Adrenal gland (tissue), 12 donors: ENCODE data around the gene FBXO28. TPM values are rescaled to one million over a fixed set of nuclear protein-coding genes. Genes with fewer than 3 reads are reported as not detected.

Experiments
- DNase-seq, 7 donors: peaks; one replicate each; pipeline ENCODE4 v3.0.0-alpha.2; 2019 to 2020
- H3K27ac ChIP-seq, 5 donors: fragments of 200-600 bp; sonication (generic) in 4 of 5; 1 replicate in 3 of 5; 2 replicates in 2 of 5; pipeline versions ENCODE4 v1.5.1 to v1.8.0; 2016 to 2020; ENCODE audit warnings: mild to moderate bottlenecking in 1 of 5
- H3K27me3 ChIP-seq: fragments of 200-600 bp; 2 replicates; pipeline ENCODE4 v1.8.0; 2021
- H3K36me3 ChIP-seq, 2 donors: fragments of 200-600 bp; replicated peaks in 1 of 2; 1 replicate in 1 of 2; 2 replicates in 1 of 2; pipeline versions ENCODE4 v1.5.1 to v1.8.0; 2018 to 2022
- H3K4me1 ChIP-seq, 2 donors: fragments of 200-600 bp; replicated peaks in 1 of 2; 1 replicate in 1 of 2; 2 replicates in 1 of 2; pipeline versions ENCODE4 v1.5.1 to v1.8.0; 2018 to 2021
- H3K4me3 ChIP-seq, 4 donors: fragments of 200-600 bp; sonication (generic) in 3 of 4; one replicate each; pipeline ENCODE4 v1.5.1; 2016 to 2018
- H3K9me3 ChIP-seq, 3 donors: fragments of 200-600 bp; sonication (generic) in 1 of 3; replicated peaks in 1 of 3; 1 replicate in 2 of 3; 2 replicates in 1 of 3; pipeline versions ENCODE4 v1.5.1 to v1.8.0; 2016 to 2021
- POLR2A ChIP-seq, 2 donors: fragments of 450-650 bp; IDR thresholded peaks; one replicate each; pipeline ENCODE4 v1.6.1; 2017; ENCODE audit warnings: antibody characterized with exemption in 2 of 2, mild to moderate bottlenecking in 2 of 2, moderate library complexity in 1 of 2
- WGBS, 4 donors: extraction: QIAGEN DNeasy Blood & Tissue Kit in 2 of 4; methylation state at CpG; one replicate each; pipeline versions ENCODE4 v1.1.5 to v1.1.7; 2013 to 2017; 5-methylcytosine and 5-hydroxymethylcytosine counted together
- intact Hi-C, 2 donors: fragments of 100-400 bp; cut with DNase I; formaldehyde crosslinking; loops; one replicate each; pipeline versions ENCODE4 v1.14.1 to v1.15.0; 2022 to 2023
- polyA plus RNA-seq, 3 donors: library from polyadenylated mRNA; stranded (reverse); fragments of 200-250 nt in 2 of 3; fragments of 350-450 nt in 1 of 3; fragmentation: Illumina TruSeq in 1 of 3; extraction: RNeasy Lipid Tissue Mini Kit (QIAGEN cat#74804) in 1 of 3; gene quantifications; one replicate each; pipeline ENCODE4 v1.2.3, GENCODE V29; 2013 to 2014
- total RNA-seq, 9 donors: library from RNA; depleted of rRNA in 4 of 9; stranded (reverse); fragments of >200 nt in 4 of 9; fragments of 120-200 nt in 1 of 9; fragmentation: NEBNext Ultra II Directional in 1 of 9; extraction: Animal tissue kit (Norgen Biotek cat#: 25700) in 1 of 9; gene quantifications; one replicate each; pipeline versions ENCODE4 v1.1.0 to v1.2.4, GENCODE V29; 2013 to 2023
- TF ChIP-seq, protein P1 (sequence below), 6 experiments: fragments of 450-650 bp in 4 of 6; fragments of 200-600 bp in 2 of 6; sonication (generic) in 1 of 6; IDR thresholded peaks; 1 replicate in 5 of 6; 2 replicates in 1 of 6; pipeline versions ENCODE4 v1.5.1 to v1.8.0; 2016 to 2021; ENCODE audit warnings: antibody characterized with exemption in 6 of 6, mild to moderate bottlenecking in 2 of 6, moderate library complexity in 1 of 6
- donor health status: healthy with polysubstance abuse.
- donor health status: Bipolar disorder and iron deficiency.
- donor health status: DM: yes; HTN: yes; CAD: no.
- donor health status: DM: no; HTN: no; CAD: no.
- donor health status: DM: no; HTN: no; CAD: no.
- donor health status: DM: yes; HTN: yes; CAD: no.

Gene FBXO28
- total and polyA plus RNA-seq, 12 donors, result 7.0 to 39.1 (median 23.9) TPM

DNA sequence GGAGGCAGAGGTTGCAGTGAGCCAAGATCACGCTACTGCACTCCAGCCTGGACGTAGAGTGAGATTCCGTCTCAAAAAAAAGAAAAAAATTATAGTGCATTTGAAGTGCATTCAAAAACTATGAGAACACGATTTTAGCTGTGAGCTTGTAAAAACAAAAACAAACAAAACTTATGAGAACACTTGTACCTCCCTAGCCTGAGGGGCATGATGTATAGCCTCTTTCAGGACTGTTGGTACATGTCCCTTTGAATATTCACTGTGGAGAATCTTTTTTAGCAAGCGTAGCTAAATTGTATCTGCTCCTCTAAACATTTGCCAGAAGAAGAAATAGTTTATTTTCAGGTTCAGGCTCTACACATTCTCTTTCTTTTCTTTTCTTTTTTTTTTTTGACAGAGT is 59.6 kb downstream of the FBXO28 start:
- TF ChIP-seq, protein P1, sequence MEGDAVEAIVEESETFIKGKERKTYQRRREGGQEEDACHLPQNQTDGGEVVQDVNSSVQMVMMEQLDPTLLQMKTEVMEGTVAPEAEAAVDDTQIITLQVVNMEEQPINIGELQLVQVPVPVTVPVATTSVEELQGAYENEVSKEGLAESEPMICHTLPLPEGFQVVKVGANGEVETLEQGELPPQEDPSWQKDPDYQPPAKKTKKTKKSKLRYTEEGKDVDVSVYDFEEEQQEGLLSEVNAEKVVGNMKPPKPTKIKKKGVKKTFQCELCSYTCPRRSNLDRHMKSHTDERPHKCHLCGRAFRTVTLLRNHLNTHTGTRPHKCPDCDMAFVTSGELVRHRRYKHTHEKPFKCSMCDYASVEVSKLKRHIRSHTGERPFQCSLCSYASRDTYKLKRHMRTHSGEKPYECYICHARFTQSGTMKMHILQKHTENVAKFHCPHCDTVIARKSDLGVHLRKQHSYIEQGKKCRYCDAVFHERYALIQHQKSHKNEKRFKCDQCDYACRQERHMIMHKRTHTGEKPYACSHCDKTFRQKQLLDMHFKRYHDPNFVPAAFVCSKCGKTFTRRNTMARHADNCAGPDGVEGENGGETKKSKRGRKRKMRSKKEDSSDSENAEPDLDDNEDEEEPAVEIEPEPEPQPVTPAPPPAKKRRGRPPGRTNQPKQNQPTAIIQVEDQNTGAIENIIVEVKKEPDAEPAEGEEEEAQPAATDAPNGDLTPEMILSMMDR (IDR thresholded peaks at IDR 0.05), result no peak
- no peak for TF ChIP-seq POLR2A (IDR thresholded peaks at IDR 0.05)
- Histone ChIP-seq H3K4me3 (no peak overlapping the region), H3K27ac (no peak overlapping the region), H3K36me3 (no peaks in the 10 kb centered on the region), H3K4me1 (peaks cover 0 to 3% of the 10 kb centered on the region in 2 donors), H3K27me3 (no peaks in the 10 kb centered on the region), H3K9me3 (no peaks in the 10 kb centered on the region)
- no peak for DNase-seq
- 82 to 91% (median 86%) methylated on average over 5 of the region's 5 CpGs for WGBS, 4 donors
- intact Hi-C loops, result no loop called here

DNA sequence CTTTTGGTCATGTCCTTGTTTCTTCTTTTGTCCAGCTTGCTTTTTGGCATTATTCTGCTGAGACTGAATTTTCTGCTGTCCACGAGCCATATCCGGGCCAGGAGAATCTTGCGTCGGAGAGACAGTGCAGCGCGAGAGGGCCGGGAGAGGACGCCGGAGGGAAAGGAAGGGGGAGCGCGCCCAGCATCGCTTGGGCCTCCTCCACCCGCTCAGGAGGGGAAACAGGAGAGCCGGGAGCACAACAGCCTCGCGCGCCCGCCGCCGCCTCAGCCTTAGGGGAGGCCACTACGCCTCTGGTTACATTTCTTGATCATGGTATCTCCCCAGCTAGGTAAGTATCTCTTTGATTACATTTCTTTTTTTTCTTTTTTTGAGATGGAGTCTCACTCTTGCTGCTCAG is 61.7 kb downstream of the FBXO28 start:
- Histone ChIP-seq H3K4me1 (no peaks in the 10 kb centered on the region), H3K9me3 (no peaks in the 10 kb centered on the region), H3K27ac (no peak overlapping the region), H3K27me3 (no peaks in the 10 kb centered on the region), H3K4me3 (peak overlapping the region in 1 of 4 donors; percentile 23), H3K36me3 (no peaks in the 10 kb centered on the region)
- TF ChIP-seq, protein P1 (IDR thresholded peaks at IDR 0.05), result no peak
- no peak for TF ChIP-seq POLR2A (IDR thresholded peaks at IDR 0.05)
- intact Hi-C loops, result no loop called here
- WGBS, 4 donors, result 4 to 22% (median 12%) methylated on average over 12 to 21 of the region's 21 CpGs
- peak in 3 of 7 donors; percentile 23 to 40 (median 32) for DNase-seq

DNA sequence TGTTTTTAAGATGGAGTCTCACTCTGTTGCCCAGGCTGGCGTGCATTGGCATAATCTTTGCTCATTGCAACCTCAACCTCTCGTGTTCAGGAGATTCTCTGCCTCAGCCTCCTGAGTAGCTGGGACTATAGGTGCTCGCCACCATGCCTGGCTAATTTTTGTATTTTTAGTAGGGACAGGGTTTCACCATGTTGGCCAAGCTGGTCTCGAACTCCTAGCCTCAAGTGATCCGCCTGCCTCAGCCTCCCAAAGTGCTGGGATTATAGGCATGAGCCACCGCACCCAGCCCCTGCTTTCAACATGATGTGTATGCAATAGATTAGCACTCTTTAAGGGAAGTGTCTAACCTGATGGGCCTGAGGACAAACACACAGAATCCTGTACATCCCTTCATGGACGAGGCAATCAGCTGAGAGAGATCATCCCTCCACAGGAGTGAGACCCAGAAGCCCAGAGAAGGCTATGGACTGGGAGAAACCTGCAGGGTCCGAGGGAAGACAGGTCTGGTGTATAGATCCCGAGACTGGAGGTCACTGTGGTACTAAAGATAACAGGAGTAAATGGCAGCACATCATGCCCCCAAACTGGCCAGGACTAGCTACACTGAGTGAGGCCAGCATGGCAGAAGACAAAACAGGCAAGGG is 63.6 kb downstream of the FBXO28 start:
- H3K27me3 ChIP-seq, result no peaks in the 10 kb centered on the region
- H3K27ac ChIP-seq, result no peak overlapping the region
- TF ChIP-seq, protein P1 (IDR thresholded peaks at IDR 0.05), result no peak
- TF ChIP-seq POLR2A (IDR thresholded peaks at IDR 0.05), result no peak
- H3K4me1 ChIP-seq, result peaks cover 3 to 5% of the 10 kb centered on the region in 2 donors
- H3K4me3 ChIP-seq, result no peak overlapping the region
- DNase-seq, result no peak
- intact Hi-C loops, result no loop called here
- no peaks in the 10 kb centered on the region for H3K36me3 ChIP-seq
- no peaks in the 10 kb centered on the region for H3K9me3 ChIP-seq
- 76 to 90% (median 87%) methylated on average over 8 to 9 of the region's 9 CpGs for WGBS, 4 donors

DNA sequence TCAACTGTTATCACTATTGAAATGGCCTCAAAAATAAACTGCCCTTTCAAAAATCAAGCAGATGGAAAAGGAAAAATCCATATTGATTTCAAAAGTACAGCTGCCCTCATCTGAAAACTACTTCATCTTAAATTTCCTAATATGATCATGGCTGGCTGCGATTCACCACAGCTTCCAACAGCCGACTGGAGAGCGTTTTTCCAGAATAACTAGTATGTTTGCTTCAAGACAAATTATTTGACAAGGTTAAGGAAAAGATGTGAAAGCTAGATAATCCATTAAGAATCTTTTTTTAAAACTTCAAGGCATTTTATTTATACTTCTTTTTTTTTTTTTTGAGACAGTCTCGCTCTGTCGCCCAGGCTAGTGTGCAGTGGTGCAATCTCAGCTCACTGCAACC is 65.0 kb downstream of the FBXO28 start:
- intact Hi-C loops, result no loop called here
- Histone ChIP-seq H3K4me1 (peaks cover 5 to 7% of the 10 kb centered on the region in 2 donors), H3K4me3 (no peak overlapping the region), H3K27me3 (no peaks in the 10 kb centered on the region), H3K27ac (no peak overlapping the region), H3K36me3 (no peaks in the 10 kb centered on the region), H3K9me3 (no peaks in the 10 kb centered on the region)
- 91 to 94% (median 93%) methylated on average over 5 of the region's 5 CpGs for WGBS, 4 donors
- DNase-seq, result no peak
- TF ChIP-seq, protein P1 (IDR thresholded peaks at IDR 0.05), result no peak
- no peak for TF ChIP-seq POLR2A (IDR thresholded peaks at IDR 0.05)
